AG04450 (cell line): ENCODE results near the gene LCMT1. TPM values are rescaled to one million over a fixed set of nuclear protein-coding genes. Genes with fewer than 3 reads are reported as not detected.

Experiments
- CTCF ChIA-PET: fragments of 300-600, 350-600 bp; formaldehyde crosslinking; extraction: SDS; loops from one replicate; lab custom pipeline; 2022; ENCODE audit warnings: antibody characterized with exemption, inconsistent platforms; lab: Charles Lee
- POLR2A ChIA-PET: fragments of 350-600 bp; formaldehyde crosslinking; extraction: SDS; loops from one replicate; lab custom pipeline; 2021; ENCODE audit warnings: antibody characterized with exemption, inconsistent platforms; lab: Yijun Ruan, JAX
- DNase-seq: peaks from one replicate; pipeline ENCODE4 v3.0.0-alpha.2; 2011; ENCODE audit warnings: low read depth, low spot score
- H3K27ac ChIP-seq: one replicate; pipeline ENCODE4 v1.5.1; 2012; ENCODE audit warnings: low read depth, low read length, control low read depth
- H3K27me3 ChIP-seq: one replicate; pipeline ENCODE4 v1.6.0; 2012; ENCODE audit warnings: low read length; ENCODE audit not compliant: control insufficient read depth, insufficient read depth
- H3K4me3 ChIP-seq: 2 replicates; pipeline ENCODE4 v1.5.1; 2011; ENCODE audit warnings: mild to moderate bottlenecking, low read depth, low read length, control low read depth
- H3K9me3 ChIP-seq: 2 replicates; pipeline ENCODE4 v1.5.1; 2012; ENCODE audit warnings: low read length; ENCODE audit not compliant: control insufficient read depth, insufficient read depth
- CTCF ChIP-seq: IDR thresholded peaks from 2 replicates; pipeline ENCODE4 v1.5.1; 2011; ENCODE audit warnings: low read depth, low read length, control low read depth, inconsistent platforms
- polyA plus RNA-seq: library from polyadenylated mRNA; depleted of rRNA; stranded (reverse); fragments of >200 nt; gene quantifications from 2 replicates; pipeline ENCODE4 v1.2.3, GENCODE V29; 2011

Gene LCMT1
- polyA plus RNA-seq, 1 experiment, result 46.9 TPM

GRCh38 chr16:25092441-25092840 is 19.1 kb upstream of the LCMT1 start:
- H3K4me3 ChIP-seq, result no peak overlapping the region
- H3K27me3 ChIP-seq, result no peaks in the 10 kb centered on the region
- no peak for TF ChIP-seq CTCF
- DNase-seq, result no peak
- POLR2A ChIA-PET, result no interaction called here
- no peaks in the 10 kb centered on the region for H3K9me3 ChIP-seq
- H3K27ac ChIP-seq, result no peak overlapping the region
- CTCF ChIA-PET, result interaction anchor here (1.1 kb wide), 1 partner anchor 186 kb away, joined by 3 read pairs; no protein-coding TSS in a partner anchor

GRCh38 chr16:25093208-25094061 is 18.1 kb upstream of the LCMT1 start:
- no peaks in the 10 kb centered on the region for H3K9me3 ChIP-seq
- H3K27ac ChIP-seq, result no peak overlapping the region
- TF ChIP-seq CTCF, result no peak

GRCh38 chr16:25094596-25094995 is 16.9 kb upstream of the LCMT1 start:
- DNase-seq, result no peak
- Histone ChIP-seq H3K4me3 (no peak overlapping the region), H3K27ac (no peak overlapping the region), H3K27me3 (no peaks in the 10 kb centered on the region), H3K9me3 (no peaks in the 10 kb centered on the region)
- ChIA-PET POLR2A (no interaction called here), CTCF (interaction anchor here (1.0 kb wide), 1 partner anchor 131 kb away, joined by 3 read pairs; no protein-coding TSS in a partner anchor)
- no peak for TF ChIP-seq CTCF

More at GRCh38 chr16:25093208-25094061, 18.1 kb upstream of the LCMT1 start:
- ChIA-PET CTCF (interaction anchor here (1.0 kb wide), 1 partner anchor 132 kb away, joined by 3 read pairs; no protein-coding TSS in a partner anchor), POLR2A (no interaction called here)
- no peaks in the 10 kb centered on the region for H3K27me3 ChIP-seq
- no peak overlapping the region for H3K4me3 ChIP-seq
- DNase-seq, result no peak

- no peak overlapping the region for H3K27ac ChIP-seq
- no peaks in the 10 kb centered on the region for H3K9me3 ChIP-seq
- TF ChIP-seq CTCF, result no peak
- no peaks in the 10 kb centered on the region for H3K27me3 ChIP-seq
- POLR2A ChIA-PET, result no interaction called here
- no peak overlapping the region for H3K4me3 ChIP-seq
- DNase-seq, result no peak
- CTCF ChIA-PET, result no interaction called here
These were observed 15.9 kb upstream of the LCMT1 start for GRCh38 chr16:25095636-25096035.
